GM12874 (cell line): ENCODE data around the gene REV3L.

ENCODE experiments used
- TF ChIP-seq, protein P1 (sequence below): IDR thresholded peaks from 2 replicates; pipeline ENCODE4 v1.5.1; 2011; ENCODE audit warnings: low read depth, mild to moderate bottlenecking, control low read depth, low read length, moderate library complexity; ENCODE audit not compliant: insufficient read depth

The REV3L gene

DNA sequence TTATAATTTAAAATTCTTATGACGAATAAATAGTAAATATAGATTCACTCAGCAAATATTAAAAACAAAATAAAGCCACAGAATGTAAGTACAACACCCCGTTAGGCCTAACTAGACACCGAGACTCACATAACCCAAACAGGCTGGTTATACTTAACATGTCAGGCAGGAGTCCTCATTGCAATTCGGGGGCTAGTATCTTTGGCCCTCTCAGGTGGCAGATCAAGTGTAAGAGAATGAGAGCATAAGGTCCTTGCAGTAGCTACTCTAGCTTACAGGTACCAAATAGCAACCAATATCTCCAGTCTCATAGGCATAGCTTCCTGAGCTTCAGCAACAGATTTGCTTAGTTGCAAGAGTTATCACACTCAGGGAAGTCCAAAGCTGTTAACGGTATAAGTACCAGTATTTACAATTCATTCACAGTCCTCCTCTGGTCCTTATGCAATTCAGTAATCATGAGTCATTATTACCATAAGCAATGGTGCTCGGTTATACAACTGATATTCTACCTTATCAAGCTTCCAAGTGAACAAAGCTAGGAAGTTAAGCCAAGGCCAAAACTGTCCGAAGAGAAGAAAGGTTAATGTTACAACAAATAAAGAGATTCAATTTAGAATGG is 20.1 kb downstream of the REV3L start:
- TF ChIP-seq, protein P1, sequence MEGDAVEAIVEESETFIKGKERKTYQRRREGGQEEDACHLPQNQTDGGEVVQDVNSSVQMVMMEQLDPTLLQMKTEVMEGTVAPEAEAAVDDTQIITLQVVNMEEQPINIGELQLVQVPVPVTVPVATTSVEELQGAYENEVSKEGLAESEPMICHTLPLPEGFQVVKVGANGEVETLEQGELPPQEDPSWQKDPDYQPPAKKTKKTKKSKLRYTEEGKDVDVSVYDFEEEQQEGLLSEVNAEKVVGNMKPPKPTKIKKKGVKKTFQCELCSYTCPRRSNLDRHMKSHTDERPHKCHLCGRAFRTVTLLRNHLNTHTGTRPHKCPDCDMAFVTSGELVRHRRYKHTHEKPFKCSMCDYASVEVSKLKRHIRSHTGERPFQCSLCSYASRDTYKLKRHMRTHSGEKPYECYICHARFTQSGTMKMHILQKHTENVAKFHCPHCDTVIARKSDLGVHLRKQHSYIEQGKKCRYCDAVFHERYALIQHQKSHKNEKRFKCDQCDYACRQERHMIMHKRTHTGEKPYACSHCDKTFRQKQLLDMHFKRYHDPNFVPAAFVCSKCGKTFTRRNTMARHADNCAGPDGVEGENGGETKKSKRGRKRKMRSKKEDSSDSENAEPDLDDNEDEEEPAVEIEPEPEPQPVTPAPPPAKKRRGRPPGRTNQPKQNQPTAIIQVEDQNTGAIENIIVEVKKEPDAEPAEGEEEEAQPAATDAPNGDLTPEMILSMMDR: no peak

DNA sequence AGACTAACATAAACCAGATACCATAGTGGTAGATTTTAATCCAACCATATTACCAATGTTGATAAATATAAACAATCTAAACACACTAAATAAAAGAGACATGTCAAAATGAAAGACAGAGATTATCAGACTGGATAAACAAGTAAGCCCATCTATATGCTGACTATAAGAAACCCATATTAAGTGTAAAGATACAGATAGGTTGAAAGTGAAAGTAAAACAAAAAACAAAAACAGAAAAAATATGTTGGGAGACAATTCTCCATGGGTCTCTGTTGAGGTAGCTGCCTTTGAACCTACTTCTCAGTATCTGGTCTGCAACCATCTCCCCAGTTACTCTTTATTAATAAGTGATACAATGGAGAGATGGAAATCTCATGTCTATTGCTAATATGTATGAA is 21.2 kb downstream of the REV3L start:
- TF ChIP-seq, protein P1: no peak

DNA sequence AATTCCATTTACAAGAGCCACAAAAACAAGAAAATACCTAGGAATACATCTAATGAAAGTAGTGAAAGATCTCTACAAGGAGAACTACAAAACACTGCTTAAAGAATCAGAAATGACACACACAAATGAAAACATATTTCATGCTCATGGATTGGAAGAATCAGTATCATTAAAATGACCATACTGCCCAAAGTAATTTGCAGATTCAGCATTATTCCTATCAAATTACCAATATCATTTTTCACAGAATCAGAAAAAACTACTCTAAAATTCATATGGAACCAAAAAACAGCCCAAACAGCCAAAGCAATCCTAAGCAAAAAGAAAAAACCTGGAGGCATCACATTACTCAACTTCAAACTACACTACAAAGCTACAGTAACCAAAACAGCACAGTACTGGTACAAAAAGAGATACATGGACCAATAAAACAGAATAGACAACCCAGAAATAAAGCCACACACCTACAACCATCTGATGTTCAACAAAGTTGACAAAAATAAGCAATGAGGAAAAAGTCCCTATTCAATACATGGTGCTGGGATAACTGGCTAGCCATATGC is 24.3 kb downstream of the REV3L start:
- TF ChIP-seq, protein P1: no peak

DNA sequence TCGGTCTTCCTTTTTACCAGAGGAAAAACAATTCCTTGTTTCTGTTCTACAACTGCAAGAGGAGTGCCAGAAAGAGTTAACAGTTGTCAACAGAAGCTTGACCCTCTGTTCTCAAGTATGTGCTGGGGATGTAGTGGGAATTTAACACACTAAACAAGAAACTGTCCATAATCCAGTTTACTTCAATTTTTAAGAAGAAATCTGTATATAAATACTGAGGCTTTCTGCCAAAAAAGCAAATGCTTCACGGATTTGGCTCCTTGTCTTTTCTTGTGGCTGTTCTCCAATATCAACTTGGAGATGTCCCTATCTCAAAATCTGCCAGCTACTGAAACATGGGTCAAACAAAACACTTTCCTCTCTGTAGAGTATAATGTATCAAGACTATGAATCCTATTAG is 26.8 kb downstream of the REV3L start:
- TF ChIP-seq, protein P1: no peak

DNA sequence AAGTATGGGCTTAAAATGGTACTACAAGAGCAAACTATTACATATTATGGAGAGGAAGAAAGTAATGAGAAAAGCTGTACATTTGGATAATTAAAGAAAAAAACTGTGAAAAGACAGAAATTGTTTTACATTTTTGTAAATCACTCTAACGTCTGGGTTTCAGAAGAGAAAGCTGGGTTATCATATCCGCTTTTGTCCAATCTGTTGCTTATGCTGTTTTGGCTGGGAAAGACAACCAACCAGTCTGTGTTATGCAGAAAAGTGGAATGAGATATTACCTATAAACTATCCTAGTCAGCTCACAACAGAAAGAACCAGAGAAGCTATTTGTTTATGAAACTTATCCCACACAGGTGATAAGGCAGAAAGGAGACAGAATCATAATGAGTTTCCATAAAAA is 32.4 kb downstream of the REV3L start:
- TF ChIP-seq, protein P1: no peak

DNA sequence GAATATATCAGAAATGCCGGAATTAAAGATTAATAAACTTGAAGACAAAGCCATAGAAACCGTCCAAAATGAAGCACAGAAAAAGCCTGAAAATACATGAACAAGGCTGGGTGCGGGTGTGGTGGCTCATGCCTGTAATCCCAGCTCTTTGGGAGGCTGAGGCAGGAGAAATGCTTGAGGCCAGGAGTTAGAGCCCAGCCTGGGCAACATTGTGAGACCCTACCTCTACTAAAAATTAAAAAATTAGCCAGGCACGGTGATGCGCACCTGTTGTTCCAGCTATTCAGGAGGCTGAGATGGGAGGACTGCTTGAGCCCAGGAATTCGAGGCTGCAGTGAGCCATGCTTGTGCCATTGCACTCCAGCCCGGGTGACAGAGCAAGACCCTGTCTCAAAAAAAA is 32.9 kb downstream of the REV3L start:
- TF ChIP-seq, protein P1: no peak

DNA sequence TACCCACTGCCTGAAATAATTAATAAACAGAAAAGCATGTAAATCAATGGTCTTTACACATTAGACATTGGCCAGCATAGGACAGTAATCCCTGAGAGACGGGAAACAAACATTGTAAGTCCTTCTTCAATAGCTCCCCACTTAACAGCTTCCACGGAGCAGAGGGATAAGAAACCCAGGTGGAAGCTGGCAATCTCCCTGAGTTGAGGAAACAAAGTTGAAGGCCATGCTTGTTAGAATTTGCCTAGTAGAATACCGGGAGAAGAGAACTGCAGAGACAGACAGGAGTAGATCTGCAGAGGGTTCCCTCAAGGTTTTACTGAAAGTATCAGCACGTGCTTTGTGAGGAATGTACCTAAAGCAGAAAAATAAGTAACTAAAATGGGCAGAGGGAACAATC is 33.9 kb downstream of the REV3L start:
- TF ChIP-seq, protein P1: no peak
